GM21786 (cell line): ENCODE results near the gene MAN2B1.
A peak's percentile ranks its signal among the peaks of the same experiment; 100 is the strongest.
"Not testable (repeated sequence)": the region's sequence is repeated elsewhere in the genome, so short reads cannot be mapped to it uniquely, and the experiment has no call there.

Experiments
- ATAC-seq: cut with Tn5 transposase; IDR thresholded peaks from one replicate; pipeline ENCODE4 v1.9.1; 2021; ENCODE audit not compliant: unreplicated experiment

MAN2B1 gene

DNA sequence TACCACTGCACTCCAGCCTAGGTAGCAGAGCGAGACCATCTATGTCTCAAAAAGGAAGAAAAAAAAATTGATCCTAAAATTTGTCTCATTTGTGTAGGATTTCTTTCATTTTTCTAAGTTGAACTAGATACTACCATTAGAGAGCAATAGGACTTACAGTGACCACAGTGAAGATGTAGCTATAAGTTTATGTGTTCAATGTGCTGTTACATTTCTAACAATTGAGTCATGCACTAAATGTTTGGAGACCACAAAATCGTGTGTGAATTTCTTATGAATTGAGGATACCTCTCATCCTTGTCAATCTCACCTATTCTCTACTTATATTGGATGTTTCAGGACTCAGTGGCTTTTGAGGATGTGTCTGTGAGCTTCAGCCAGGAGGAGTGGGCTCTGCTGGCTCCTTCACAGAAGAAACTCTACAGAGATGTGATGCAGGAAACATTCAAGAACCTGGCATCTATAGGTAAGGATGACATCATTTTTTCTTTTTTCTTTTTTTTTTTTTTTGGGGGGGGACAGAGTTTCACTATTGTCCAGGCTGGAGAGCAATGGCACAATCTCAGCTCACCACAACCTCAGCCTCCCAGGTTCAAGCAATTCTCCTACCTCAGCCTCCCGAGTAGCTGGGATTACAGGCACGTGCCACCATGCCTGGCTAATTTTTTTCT, 43.0 kb downstream of the MAN2B1 start:
- ATAC-seq = no peak

DNA sequence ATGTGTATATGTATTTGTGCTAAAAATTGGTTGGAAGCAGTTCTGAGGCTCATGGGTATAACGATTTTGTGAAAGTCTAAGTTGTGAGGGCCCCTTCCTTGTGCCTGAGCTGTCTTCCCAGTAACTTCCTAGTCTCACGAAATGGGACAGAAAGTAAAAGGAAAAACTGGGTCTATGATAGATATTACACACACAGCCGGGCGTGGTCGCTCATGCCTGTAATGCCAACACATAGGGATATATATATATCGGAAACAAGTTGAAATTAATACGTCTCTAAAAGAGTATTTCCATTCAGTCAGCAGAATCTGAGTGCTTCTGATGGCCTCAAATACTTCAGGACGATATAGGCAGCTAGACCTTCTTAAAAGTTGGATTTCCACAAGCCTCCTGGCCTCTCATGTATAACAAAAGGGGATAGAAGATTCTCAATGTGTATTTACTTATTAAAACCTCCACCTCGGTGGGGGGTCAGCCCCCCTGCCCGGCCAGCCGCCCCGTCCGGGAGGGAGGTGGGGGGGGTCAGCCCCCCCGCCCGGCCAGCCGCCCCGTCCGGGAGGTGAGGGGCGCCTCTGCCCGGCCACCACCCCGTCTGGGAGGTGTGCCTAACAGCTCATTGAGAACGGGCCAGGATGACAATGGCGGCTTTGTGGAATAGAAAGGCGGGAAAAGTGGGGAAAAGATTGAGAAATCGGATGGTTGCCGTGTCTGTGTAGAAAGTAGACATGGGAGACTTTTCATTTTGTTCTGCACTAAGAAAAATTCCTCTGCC, 45.1 kb downstream of the MAN2B1 start:
- ATAC-seq = not testable (repeated sequence)

DNA sequence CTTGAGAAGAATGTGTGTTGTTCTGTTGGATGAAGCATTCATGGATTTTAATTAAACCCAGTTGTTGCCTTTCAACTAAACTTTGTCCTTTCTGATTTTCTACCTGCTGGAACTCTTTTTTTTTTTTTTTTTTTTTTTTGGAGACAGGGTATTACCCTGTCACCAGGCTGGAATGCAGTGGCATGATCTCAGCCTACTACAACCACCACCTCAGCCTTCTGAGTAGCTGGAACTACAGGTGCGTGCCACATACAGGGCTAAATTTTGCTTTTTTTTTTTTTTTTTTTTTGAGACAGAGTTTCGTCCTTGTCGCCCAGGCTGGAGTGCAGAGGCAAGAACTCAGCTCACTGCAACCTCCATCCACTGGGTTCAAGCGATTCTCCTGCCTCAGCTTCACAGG, 48.9 kb downstream of the MAN2B1 start:
- ATAC-seq = no peak

DNA sequence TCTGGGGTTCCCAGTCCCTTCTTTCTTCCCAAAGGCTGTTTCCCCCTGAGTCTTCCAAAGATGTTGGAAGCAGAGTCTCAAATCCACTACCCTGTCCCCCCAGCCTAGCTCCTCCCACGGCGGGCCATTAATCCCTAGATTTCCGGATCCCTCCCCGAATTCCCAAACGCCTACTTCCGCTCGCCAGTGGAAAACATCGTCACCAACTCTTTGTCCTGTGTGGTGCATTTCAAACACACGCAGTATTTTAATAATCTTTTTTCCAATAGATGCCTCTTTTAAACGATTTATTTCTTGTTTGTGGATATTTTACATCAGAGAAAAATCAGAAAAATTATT, 55.2 kb downstream of the MAN2B1 start:
- ATAC-seq = no peak

DNA sequence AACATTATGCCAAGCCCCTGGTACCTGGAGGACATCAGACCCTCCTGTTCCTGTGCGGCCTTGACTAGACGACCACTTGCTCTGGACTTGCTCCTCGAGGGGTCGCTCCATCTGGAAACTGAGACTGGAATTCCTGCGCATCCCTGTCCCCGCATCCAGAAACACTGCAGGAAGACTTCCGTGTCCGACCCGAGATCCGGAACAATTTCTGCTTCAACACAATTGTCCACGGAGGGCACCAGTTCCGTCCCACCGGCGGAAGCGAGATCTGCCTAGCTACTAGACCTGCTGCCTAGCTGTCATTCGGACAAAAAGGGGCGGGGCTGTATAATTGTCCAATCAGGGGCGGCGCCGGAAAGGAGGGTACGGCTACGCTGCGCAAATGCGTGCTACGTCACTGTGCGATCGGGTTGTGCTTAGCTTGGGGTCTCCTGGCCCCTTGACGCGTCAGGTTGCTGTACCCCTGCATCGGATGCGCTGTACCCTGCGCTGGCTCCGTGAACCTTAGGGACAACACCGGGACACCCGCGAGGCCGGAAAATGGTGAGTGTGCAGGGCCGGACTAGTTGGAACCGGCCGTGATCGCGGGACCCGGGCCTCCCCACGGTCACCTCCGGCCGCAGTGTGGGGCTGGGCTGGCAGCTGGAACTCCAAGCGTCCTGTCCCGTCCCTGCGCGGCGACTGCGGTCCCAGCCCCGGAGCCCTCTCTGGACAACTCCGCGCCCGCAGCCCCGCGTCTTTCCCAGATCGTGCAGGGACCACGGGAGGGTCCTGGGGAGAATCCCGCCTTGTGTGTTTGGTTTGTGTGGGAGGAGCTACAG, 55.8 kb downstream of the MAN2B1 start, which contains the start of the genes ZNF490 and ZNF791:
Gene ZNF490, minus strand, starts transcription at position 274 of the 821 bp plus-strand sequence. Its CDS starts 133 bp downstream, at position 141.
Gene ZNF791, plus strand, starts transcription at position 381 of the 821 bp plus-strand sequence. Its CDS starts 160 bp downstream, at position 541.
- peak; percentile 79 for ATAC-seq

DNA sequence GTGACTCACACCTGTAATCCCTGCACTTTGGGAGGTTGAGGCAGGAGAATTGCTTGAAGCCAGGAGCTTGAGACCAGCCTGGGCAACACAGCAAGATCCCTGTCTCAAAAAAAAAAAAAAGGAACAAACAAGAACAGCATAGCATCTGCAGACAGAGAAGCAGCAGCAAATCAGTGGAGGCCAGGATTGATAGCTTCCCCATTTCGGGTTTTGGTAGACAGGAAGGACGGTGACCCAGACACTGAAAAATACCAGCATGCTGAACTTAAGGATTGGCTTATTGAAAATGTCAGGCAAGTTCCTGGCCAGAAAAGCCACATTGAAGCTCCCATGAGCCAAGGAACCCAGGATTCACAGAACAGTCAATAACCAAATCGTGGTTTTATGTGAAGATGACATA, 58.9 kb downstream of the MAN2B1 start:
- ATAC-seq = no peak

DNA sequence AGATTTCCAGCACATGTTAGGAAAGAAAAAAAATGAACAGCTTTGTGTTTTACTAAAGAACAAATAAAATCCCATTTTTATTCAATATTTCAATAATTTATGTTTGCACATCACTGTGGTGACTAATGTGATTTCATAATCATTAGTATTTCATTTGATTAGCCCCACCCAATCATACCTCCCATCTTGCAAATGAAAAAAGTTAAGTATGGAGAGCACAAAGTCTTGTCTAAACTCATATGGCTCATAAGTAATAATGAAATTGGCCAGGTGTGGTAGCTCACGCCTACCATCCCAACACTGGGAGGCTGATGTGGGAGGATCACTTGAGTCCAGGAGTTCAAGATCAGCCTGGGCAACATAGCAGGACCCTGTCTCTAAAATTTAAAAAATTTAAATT, 59.7 kb downstream of the MAN2B1 start:
- ATAC-seq = no peak

DNA sequence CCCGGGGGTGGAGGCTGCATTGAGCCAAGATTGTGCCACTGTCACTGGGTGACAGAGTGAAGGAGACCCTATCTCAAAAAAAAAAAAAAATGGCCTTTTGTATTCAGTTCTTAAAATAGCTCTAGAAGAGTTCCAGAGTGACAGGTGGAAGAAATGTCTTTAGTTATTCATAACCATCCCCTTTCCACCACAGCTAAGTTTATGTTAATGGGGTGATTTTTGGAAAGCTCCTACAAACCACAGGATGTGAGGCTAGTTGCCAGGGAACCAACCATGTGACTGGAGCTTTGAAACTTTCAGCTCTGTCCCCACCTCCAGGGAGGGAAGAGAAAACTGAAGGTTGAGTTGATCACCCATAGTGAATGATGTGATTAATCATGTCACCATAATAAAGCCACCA, 62.8 kb downstream of the MAN2B1 start:
- peak; percentile 48 for ATAC-seq

DNA sequence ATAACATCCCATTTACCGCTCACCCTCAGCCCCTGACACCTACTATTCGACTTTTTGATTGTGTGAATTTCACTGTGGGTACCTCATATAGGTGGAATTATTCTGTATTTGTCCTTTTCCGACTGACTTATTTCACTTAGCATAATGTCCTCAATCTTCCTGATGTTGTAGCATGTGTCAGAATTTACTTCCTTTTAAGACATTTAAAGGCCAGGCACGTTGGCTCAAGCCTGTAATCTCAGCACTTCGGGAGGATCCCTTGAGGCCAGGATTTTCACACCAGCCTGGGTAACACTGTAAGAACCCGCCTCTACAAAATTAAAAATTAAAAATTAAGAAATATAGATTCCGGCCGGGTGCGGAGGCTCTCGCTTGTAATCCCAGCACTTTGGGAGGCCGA, 68.9 kb downstream of the MAN2B1 start:
- no peak for ATAC-seq

DNA sequence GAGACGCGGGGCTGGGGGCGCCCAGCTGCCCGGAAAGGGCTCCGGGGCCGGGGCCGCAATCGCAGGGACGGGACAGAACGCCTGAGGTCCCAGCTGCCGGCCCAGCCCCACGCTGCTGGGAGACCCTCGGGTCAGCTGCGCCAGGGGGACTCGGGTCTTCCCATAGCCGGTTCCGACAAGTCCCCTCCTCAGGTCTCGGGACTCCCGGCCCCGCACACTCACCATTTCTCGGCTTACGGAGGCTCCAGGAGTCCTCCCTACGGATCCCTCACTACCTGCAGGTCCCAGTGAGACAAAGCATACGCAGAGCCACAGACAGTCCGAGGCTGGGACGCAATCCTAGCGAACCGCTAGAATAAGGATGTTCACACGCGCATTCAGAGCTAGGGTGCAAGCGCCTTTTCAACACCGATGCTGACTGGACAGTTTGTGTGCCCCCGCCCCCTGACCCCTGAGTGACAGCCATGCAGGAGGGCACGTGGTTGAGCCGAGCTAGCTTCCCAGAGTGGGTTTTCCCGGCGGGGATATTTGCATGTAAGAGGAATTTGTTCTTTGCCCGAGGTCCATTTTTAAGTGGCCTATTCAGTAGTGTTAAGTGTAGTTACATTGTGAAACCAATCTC, 69.5 kb downstream of the MAN2B1 start:
- no peak for ATAC-seq
